NCI-H748 (cell line): Measurements from ENCODE around the gene BMP5.
"Not testable (repeated sequence)": the region's sequence is repeated elsewhere in the genome, so short reads cannot be mapped to it uniquely, and the experiment has no call there.

Source experiments
- DNase-seq: peaks from one replicate; lab custom pipeline; 2025; ENCODE audit not compliant: unreplicated experiment; lab: John Stamatoyannopoulos, UW

Gene BMP5

DNA sequence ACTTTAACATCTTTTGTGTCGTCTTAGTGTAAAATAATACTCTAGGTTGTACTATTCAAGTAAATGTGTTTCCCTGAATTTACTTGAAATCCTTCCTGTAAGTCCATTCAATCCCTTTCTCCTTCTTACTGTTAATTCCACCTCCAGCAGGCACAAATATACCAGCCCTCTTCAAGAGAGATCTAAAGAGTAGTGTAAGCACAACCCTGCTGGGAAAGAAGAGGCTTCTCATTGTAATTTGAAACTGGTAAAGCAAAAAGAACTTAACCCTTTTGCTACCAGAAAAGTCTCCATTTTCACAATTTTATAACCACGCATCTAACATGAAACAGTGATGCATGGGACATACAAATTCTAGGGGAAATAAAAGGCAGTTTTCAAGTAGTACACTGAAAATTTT, at the start of gene BMP5:
Gene BMP5, minus strand, starts transcription at position 191 of the 400 bp plus-strand sequence. CDS start 725 bp downstream, outside the sequence.
- no peak for DNase-seq

DNA sequence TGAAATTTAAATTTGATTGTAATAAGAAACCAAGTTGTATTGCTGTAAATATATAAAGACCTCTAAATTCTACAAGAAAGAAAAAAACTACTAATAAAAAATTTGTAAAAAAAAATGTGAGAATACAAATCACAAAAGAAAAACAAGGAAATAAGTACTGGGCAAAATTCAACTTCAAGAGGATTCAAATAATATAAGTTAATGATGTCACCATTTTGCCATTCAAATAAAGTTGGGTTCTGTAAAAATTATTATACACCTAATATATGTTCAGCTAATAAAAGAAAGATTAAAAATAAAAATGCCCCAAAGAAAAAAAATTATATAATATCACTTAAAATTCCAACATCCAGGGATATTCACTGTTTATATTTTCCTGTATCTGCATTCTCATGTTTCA, 47.0 kb upstream of the BMP5 start:
- DNase-seq, result no peak

DNA sequence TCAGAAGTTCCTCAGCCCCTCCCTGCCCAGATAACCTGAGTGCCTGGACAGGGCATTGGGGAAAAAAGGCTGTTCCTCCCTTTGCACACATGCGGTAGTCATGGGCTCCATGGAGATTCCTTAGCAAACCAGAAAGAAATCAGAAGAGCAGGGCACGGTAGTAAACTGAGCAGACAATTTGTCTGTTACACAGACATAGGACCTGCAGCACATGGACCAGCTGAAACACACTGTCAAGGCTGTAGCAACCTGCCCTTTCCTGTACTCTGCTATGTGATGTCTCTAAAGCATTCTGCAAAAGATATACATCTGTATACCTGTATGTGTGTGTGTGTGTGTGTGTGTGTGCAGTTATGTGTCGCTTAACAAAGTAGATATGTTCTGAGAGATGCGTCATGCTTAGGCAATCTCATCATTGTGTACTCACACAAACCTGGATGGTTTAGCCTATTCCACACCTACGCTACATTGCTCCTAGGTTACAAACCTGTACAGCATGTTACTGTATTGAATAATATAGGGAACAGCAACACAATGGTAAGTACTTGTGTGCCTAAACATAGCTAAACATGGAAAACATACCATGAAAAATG, 44.4 kb upstream of the BMP5 start:
- no peak for DNase-seq

DNA sequence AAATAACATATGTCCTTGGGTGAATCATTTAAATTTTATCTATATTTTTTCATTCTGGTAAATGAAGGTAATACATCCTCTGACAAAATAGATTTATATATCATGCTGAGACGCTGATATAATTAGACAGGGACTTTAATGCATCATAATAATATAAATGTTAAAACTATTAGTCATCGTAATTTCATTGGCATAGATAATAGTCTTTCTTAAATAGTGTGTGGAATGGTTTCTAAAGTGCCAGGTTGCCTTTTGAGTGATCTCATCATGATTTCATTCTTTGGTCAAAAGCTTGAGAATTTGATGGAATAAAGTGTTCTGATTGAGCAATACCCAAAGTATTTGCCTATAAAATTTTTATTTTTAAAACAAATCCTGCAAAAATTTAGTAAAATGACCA, 43.2 kb upstream of the BMP5 start:
- DNase-seq, result no peak

DNA sequence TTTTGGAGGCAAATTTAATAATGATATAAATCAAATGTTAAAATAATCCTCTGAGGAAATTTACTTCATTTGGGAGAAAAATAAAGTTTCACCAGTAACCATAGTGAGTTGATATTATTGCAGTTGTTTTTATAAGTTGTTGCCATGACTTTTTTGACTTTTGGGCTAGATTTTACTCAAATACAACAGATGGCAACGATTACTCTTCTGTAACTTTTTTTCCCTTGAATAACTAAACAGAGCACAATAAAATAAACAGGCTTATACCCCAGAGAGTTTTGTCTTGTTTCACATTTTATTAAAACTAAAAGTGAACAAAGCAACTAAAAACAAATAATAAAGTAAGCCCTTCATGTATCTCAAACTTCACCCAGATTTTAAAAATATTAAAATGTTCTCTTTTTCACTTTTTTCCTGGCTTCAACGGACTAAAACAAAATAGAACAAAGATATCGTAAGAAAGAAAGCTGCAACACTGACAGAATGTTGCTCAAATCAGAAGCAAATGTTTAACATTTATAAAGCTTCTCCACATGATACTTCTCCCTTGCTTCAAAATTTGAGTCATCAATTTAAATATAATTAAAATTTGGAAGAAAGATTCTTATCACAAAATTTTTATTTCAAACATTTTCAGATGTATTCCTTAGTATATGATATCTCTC, 42.5 kb upstream of the BMP5 start:
- DNase-seq, result no peak

DNA sequence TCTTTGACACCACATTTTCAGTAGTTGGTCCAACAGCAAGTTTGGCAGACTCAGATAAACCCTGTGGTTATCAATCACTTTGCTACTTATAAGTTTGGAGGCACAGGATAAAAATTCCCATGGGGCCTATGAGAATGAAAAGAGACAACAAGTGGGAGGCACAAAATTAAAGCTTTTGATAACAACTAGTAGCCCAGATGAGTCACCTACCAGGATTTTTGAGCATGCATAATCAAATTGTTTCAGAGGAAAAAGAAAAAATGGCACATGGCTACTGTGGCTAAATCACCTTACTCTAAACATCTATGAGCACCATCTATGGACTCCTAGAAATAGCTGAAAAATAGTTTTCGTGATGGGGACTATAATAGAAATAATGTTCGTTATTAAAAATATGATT, 40.8 kb upstream of the BMP5 start:
- DNase-seq, result no peak

DNA sequence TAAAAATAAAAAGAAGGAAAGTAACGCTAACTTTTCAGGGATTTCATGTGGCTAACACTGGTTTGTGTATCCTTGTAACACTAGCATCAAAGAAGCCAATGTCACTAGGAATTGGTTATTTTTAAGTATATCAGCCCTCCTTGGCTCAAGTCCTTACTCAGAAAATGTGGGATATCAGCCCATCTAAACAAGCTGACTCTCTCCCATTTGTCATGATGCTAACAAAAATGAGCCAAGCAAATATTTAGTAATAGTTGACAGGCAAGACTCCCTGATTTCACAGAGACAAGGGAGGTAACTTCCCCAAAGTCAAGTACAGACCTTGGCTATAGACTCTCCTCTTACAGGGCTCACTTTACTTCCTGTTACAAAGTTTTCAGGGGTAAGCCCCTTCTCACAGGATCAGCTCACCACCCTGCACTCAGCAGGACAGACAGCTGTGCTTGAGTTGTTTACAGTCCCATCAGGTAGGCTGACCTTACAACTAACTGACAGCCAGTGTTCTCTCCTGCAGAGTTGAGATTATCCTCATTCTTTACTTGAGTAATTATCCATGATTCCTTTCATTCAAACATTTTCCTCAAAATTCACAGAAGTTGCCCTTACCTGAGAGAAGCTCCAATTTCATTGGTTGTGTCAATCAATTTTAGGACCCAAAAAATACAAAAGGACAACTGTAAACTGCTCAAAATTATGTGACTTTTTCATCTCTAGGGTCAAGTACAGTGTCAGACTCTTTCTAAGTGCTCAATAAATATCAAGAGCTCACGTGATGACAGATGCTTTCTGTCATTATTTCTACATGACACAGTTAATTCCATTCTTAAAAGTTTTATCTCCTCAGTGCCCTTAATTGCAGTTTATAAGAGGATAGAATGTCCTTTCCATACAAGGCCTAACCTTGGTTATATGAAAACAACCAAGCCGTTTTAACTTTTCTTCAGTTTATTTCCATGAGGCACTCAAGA, 38.1 kb upstream of the BMP5 start:
- DNase-seq, result no peak

DNA sequence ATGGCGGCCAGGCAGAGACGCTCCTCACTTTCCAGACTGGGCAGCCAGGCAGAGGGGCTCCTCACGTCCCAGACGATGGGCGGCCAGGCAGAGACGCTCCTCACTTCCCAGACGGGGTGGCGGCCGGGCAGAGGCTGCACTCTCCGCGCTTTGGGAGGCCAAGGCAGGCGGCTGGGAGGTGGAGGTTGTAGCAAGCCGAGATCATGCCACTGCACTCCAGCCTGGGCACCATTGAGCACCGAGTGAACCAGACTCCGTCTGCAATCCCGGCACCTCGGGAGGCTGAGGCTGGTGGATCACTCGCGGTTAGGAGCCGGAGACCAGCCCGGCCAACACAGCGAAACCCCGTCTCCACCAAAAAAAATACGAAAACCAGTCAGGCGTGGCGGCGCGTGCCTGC, 35.1 kb upstream of the BMP5 start:
- DNase-seq, result not testable (repeated sequence)

DNA sequence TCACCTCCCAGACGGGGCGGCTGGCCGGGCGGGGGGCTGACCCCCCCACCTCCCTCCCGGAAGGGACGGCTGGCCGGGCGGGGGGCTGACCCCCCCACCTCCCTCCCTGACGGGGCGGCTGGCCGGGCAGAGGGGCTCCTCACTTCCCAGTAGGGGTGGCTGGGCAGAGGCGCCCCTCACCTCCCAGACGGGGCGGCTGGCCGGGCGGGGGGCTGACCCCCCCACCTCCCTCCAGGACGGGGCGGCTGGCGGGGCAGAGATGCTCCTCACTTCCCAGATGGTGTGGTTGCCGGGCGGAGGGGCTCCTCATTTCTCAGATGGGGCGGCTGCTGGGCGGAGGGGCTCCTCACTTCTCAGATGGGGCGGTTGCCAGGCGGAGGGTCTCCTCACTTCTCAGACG, 34.5 kb upstream of the BMP5 start:
- not testable (repeated sequence) for DNase-seq

DNA sequence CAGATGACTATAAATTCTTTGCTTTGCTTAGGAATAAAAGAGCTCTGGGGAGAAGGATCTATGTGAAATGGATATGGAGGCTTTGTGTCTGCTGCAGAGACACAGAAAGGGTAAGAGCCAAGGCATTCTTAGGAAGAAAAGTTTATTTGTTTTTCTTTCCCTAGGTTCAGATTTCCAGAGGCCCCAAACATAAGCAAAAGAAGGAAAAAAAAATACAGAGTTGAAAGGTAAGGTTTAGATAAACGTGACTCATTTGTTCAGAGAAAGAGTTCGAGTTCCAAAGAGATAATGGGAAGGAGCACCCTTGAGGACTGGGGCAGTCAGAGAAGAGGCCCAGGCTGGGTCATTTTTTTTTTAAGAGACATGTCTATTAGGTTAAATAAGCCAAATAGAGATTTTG, 27.4 kb upstream of the BMP5 start:
- DNase-seq, result no peak

DNA sequence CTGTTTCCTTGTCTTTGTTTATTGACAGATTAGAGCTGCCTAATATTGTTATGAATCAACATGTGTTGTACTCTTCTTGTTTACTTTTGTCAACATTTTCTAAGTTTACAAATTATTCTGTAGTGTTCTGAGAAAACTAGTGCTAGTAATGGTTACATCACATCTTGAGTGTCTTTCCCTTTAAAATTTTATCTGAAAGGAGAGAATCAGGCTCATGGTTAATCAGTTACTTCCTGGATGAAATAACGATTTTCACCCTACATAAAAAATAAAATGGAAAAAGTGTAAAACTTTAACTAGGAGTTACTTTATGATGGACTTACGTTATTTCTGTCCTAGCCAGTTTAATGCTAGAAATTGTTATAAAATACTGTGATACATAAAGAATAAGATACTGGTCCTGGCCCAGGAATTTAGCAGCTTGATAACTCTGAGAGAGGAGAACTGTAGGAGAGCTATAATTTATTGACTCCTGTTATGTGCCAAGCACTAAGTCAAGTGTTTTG, 26.4 kb upstream of the BMP5 start:
- no peak for DNase-seq

DNA sequence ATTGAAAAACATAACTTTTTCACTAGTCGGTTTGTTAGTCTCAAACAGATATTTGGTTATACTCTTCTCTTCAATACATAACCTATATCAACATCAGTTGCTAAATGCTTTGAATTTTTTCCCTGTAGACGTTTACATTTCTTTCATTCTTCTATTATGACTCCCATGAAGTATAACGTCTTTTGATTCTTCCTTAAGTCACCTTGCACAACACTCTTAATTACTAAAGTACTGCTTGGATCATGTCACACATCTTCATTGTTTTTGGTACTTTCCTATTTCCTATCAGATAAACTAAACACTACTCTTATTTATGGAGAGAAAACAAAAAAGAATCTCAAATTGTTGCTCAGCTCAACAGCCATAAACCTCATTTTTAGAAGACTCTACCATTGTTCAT, 23.0 kb upstream of the BMP5 start:
- no peak for DNase-seq

DNA sequence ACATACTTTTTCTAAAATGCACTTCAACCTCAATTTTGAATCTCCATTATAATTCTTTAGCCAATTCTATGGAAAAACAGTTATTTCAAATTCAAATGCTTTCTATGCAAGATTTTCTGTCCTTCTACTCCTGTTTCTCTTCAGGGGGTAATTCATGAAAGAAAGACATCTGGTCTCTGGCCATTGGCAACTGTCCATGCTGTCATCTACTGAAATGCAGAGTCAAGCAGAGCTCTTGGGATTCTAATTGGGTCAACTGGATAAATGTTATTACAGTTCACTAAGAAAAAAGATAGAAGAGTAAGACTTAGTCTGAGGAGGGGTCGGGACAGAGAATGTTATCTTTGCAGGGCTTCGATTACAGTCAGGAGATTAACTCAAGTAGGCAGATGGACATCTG, 22.0 kb upstream of the BMP5 start:
- no peak for DNase-seq

DNA sequence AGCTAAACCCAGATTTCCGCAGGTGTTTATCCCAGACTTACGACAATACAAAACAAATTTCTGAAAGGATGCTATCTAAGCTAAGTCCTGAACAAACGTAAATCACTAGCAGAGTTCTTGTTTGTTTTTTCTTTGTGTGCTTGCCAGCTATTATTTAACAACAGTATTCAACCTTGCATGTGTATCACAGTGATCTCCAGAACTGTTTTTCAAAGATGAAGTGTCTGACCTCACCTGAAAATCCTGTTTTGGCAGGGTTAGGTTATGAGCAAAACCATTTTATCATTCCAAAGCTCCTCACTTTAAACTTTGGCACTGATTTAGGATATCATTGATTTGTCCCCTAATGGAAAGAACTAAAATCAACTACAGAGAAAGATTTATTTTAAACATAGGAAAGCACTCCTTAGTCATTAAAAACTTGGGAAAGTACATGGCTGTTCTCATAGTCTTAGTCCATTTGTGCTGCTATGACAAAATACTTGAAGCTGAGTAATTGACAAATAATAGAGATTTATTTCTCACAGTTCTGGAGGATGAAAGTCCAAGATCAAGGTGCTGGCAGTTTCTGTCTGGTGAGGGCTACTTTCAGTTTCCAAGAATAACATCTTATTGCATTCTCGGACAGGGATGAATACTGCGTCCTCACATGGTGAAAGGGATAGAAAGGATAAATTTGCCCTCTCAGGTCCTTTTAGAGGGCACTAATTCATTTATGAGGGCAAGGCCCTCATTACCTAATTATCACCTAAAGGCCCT, 20.8 kb upstream of the BMP5 start:
- no peak for DNase-seq

DNA sequence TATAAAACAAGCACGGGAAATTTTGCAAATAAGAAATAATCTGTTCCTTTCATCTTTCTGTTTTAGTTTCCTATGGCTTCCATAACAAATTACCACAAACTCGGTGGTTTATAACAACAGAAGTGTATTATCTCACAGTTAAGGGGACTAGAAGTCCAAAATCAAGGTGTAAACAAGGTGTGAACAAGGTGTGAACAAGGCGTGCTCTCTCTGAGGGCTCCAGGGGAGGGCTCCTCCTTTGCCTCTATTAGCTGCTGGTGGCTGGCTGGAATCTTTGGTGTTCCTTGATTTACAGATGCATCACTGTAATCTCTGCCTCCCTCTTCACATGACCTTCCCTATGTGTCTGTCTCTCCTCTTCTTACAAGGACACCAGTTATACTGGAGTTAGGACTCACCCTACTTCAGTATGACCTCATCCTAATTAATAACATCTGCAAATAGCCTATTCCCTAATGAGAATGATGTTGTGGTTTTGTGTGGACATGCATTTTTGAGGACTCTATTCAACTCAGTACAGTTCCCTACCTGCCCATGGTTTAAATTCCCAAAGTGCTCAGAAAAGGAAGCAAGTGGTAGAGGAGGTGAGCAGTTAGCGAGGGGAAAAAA, 17.5 kb upstream of the BMP5 start:
- DNase-seq, result no peak

DNA sequence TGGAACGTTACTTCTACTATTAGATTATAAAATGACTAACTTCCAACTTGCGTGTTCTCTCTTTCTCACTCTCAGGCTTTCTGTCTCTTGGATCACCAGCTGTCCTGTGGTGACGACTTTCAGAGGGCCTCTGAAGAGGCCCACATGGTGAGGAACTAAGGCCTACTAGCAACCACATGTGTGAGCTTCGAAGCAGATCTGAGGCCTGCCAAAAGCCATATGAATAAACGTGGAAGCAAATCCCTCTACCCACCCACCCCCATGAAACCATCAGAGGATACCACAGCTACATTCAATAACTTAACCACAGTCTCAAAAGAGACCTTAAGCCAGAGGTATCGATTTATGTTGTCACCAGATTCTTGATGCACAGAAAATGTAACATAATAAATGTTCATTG, 13.5 kb upstream of the BMP5 start:
- DNase-seq, result no peak

DNA sequence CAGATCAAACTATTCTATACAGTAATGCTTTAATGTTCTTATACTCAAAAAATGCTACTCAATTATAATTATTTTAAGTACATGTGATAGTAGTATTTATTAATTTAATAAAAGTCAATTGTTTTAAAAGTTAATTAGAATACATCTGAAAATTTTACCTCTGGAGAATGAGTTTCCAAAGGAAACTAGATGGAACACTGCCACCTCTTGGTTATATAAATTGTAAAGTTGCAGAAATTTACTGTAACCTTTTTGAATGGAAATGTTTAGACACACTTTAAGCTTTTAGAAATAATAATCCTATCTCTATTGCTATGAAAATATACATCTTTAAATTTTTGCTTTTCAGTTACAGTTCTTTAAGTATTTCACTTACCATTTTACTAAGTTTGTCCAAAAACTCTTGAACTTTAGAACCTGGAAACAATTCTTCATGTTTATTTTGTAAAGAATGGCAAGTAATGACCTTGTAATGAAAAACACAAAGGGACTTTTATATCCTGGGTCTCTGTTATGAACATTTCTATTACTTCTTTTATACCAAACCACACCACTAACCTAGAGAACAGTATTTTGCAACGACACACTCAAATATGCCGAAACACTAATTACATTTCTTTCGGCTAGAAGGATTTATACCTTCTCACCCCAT, 10.9 kb upstream of the BMP5 start:
- DNase-seq, result no peak

DNA sequence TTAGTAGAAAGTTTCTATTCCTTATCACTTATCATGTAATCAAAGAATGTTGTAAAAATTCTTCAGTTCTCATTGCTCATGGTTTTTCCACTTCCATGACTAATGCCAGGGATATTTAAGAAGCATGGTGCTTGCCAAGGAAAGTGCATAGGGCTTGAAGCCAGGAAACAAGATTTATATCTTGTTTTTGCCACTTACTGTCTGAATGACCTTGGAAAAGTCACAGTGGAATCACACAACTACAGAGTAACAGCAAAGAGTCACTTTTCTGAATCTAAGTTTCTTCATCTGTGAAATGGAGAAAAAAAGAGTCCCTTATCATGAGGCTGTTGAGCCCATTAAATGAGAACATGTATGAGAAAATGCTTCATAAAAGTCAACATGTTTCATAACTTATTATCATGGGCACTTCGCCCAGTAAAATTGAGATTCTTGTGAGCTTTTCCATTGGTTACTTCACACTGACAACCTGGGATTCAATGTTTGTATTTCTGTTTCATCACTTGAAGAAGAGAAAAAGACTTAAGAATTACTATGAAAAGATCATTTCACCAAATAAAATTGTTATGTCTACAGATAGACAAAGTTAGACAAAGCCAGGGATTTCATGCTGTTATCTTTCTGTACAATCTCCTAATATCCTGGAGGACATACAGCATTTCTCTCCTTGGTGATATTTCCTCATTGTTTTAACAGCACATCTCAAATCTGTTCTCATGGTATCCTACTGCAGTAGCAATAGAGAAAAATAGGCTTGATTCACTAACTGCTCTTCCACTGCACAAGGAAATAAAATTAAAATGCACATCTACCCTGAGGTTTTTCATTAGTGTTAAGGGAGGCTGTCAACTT, 7.6 kb upstream of the BMP5 start:
- DNase-seq, result no peak

DNA sequence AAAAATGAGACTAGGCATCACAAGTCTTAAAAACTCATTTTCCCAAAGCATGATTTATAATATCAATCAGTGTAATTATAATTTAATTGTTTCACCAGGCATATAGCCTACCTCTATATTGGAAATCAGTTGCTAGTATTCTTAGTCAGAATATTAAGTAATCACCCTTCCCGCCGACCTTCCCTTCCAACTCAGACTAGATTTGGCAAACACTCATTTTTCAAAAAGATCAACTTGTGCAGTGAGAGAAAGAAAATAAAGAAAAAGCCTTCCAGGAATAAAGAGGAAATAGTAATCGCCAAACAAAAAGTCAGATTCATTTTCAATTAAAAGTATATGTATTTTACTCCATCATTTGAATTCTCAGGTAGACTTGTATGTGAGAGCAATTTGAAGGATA, 1.9 kb upstream of the BMP5 start:
- no peak for DNase-seq
